CD4-positive, alpha-beta T cell (primary cell): ENCODE measurements around the gene ZNF277. TPM values are rescaled to one million over a fixed set of nuclear protein-coding genes. Genes with fewer than 3 reads are reported as not detected.

Source experiments
- ATAC-seq: fragments of 200-7000 bp; cut with Tn5 transposase; one replicate; pipeline ENCODE4 v1.10.0; 2022; ENCODE audit warnings: mild to moderate bottlenecking; ENCODE audit not compliant: poor library complexity
- CTCF ChIA-PET: fragments of 350-600 bp; sonication (Branson Sonifier 250); formaldehyde crosslinking; loops from one replicate; lab custom pipeline; 2021; ENCODE audit warnings: antibody characterized with exemption, inconsistent platforms; lab: Charles Lee
- POLR2A ChIA-PET: fragments of 350-600 bp; sonication (Branson Sonifier 250); formaldehyde crosslinking; loops from one replicate; lab custom pipeline; 2021; ENCODE audit warnings: antibody characterized with exemption, inconsistent platforms; lab: Charles Lee
- DNase-seq, 14 experiments: peaks; one replicate each; pipeline ENCODE4 v3.0.0-alpha.2; 2013 to 2020; ENCODE audit warnings: mixed read lengths in 2 of 14
- H3K27ac ChIP-seq, 2 donors: one replicate each; pipeline versions ENCODE4 v1.5.1 to v1.7.0; 2013; ENCODE audit warnings: low read length in 2 of 2, low read depth in 1 of 2, mild to moderate bottlenecking in 1 of 2
- H3K27me3 ChIP-seq, 2 experiments: 1 replicate in 1 of 2; 2 replicates in 1 of 2; pipeline versions ENCODE4 v1.6.1 to v1.7.0; 2013; ENCODE audit warnings: low read length in 2 of 2, control low read depth in 1 of 2, mild to moderate bottlenecking in 1 of 2, moderate library complexity in 1 of 2; ENCODE audit not compliant: insufficient read depth in 2 of 2, control insufficient read depth in 1 of 2
- H3K36me3 ChIP-seq: one replicate; pipeline ENCODE4 v1.6.1; 2013; ENCODE audit warnings: low read length, control low read depth; ENCODE audit not compliant: insufficient read depth
- H3K4me1 ChIP-seq: one replicate; pipeline ENCODE4 v1.6.1; 2013; ENCODE audit warnings: low read length, control low read depth; ENCODE audit not compliant: insufficient read depth
- H3K4me3 ChIP-seq: one replicate; pipeline ENCODE4 v1.5.1; 2013; ENCODE audit warnings: mild to moderate bottlenecking, low read length, moderate library complexity
- H3K9me3 ChIP-seq, 2 experiments: 1 replicate in 1 of 2; 2 replicates in 1 of 2; pipeline versions ENCODE4 v1.6.1 to v1.7.0; 2013; ENCODE audit warnings: low read length in 2 of 2, mild to moderate bottlenecking in 2 of 2, control low read depth in 1 of 2, moderate library complexity in 1 of 2; ENCODE audit not compliant: control insufficient read depth in 1 of 2, insufficient read depth in 1 of 2
- H3K27ac Mint-ChIP-seq: one replicate; pipeline ENCODE4 v1.8.0; 2020; ENCODE audit warnings: mixed read lengths
- H3K27me3 Mint-ChIP-seq: one replicate; pipeline ENCODE4 v1.8.0; 2021; ENCODE audit warnings: mixed read lengths
- H3K36me3 Mint-ChIP-seq: one replicate; pipeline ENCODE4 v1.8.0; 2021; ENCODE audit warnings: low read depth, mixed read lengths
- H3K4me1 Mint-ChIP-seq: one replicate; pipeline ENCODE4 v1.8.0; 2021; ENCODE audit warnings: low read depth, mixed read lengths
- H3K4me3 Mint-ChIP-seq: one replicate; pipeline ENCODE4 v1.8.0; 2020; ENCODE audit warnings: mild to moderate bottlenecking, mixed read lengths
- H3K9me3 Mint-ChIP-seq: one replicate; pipeline ENCODE4 v1.8.0; 2020; ENCODE audit warnings: mixed read lengths
- intact Hi-C, 2 experiments: fragments of 100-400 bp; cut with DNase I in 1 of 2; cut with micrococcal nuclease in 1 of 2; formaldehyde crosslinking; loops; one replicate each; pipeline versions ENCODE4 v1.15.1 to v1.9.0; 2023 to 2025; cut with DNase I, micrococcal nuclease
- total RNA-seq, 174 experiments: library from RNA in 2 of 174; stranded (reverse) in 2 of 174; gene quantifications; one replicate each; pipeline ENCODE4 v1.2.3 and lab custom pipeline; 2021 to 2026
- TF ChIP-seq, protein P1 (sequence below): fragments of 200-600 bp; IDR thresholded peaks from one replicate; pipeline ENCODE4 v1.8.0; 2022; ENCODE audit warnings: antibody characterized with exemption, mild to moderate bottlenecking

Gene ZNF277
- total RNA-seq, 2 experiments from 2014 or later: 21.6 to 22.5 TPM

DNA sequence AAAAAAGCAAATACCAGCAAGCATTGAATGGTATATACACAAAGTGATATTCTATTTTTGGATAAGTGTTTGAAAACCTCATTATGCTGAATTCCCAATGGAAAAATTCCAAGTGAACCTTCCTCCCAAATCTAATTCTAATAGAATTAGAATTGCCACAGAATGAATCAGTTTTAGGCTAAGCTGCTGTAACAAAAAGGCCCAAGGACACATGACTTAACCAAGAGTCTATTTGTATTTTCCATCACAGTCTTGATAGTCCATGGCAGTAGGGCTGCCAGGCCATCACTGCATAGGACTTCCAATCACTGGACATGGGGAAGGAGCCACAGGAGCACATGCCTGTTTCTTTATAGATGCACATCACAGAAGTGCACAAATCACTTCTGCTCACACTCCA is 152.6 kb downstream of the ZNF277 start:
- TF ChIP-seq, protein P1, sequence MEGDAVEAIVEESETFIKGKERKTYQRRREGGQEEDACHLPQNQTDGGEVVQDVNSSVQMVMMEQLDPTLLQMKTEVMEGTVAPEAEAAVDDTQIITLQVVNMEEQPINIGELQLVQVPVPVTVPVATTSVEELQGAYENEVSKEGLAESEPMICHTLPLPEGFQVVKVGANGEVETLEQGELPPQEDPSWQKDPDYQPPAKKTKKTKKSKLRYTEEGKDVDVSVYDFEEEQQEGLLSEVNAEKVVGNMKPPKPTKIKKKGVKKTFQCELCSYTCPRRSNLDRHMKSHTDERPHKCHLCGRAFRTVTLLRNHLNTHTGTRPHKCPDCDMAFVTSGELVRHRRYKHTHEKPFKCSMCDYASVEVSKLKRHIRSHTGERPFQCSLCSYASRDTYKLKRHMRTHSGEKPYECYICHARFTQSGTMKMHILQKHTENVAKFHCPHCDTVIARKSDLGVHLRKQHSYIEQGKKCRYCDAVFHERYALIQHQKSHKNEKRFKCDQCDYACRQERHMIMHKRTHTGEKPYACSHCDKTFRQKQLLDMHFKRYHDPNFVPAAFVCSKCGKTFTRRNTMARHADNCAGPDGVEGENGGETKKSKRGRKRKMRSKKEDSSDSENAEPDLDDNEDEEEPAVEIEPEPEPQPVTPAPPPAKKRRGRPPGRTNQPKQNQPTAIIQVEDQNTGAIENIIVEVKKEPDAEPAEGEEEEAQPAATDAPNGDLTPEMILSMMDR: no peak
- POLR2A ChIA-PET: no interaction called here
- Mint-ChIP-seq H3K27me3 (peaks cover 40% of the 10 kb centered on the region), H3K36me3 (no peaks in the 10 kb centered on the region), H3K9me3 (no peaks in the 10 kb centered on the region), H3K27ac (no peak overlapping the region), H3K4me3 (no peak overlapping the region), H3K4me1 (no peaks in the 10 kb centered on the region)
- Histone ChIP-seq H3K27ac (no peak overlapping the region), H3K4me1 (no peaks in the 10 kb centered on the region), H3K4me3 (no peak overlapping the region), H3K9me3 (no peaks in the 10 kb centered on the region), H3K27me3 (peaks cover 2 to 10% of the 10 kb centered on the region in 2 experiments), H3K36me3 (no peaks in the 10 kb centered on the region)
- DNase-seq: no peak
- intact Hi-C loops: no loop called here
- ATAC-seq: no peak
- CTCF ChIA-PET: no interaction called here

DNA sequence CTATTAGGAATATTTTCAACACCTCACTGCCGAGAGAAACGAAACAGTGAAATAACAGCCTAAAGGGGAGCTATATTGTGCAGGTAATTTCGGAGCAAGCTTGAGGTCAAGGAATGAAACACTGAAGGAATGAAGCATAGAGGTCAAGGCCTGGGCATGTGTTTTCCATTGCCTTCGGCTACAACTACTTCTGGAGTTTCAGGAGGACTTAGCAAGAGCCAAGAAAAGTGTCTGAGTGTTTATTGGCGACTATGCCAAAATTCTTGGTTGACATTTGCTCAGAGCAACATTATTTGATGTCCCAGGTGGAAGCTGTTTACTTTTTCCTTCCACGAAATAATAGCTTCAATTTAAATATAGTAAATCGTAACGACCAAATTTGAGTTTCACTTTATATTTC is 154.2 kb downstream of the ZNF277 start:
- H3K27me3 ChIP-seq: peaks cover 2 to 10% of the 10 kb centered on the region in 2 experiments
- H3K36me3 Mint-ChIP-seq: no peaks in the 10 kb centered on the region
- TF ChIP-seq, protein P1: no peak
- no peaks in the 10 kb centered on the region for H3K4me1 Mint-ChIP-seq
- CTCF ChIA-PET: no interaction called here
- ATAC-seq (no peak), DNase-seq (no peak)
- no peak overlapping the region for H3K4me3 Mint-ChIP-seq
- H3K4me3 ChIP-seq: no peak overlapping the region
- no peaks in the 10 kb centered on the region for H3K4me1 ChIP-seq
- peaks cover 28% of the 10 kb centered on the region for H3K27me3 Mint-ChIP-seq
- H3K27ac ChIP-seq: no peak overlapping the region
- no peaks in the 10 kb centered on the region for H3K9me3 ChIP-seq
- intact Hi-C loops: no loop called here
- no peaks in the 10 kb centered on the region for H3K36me3 ChIP-seq
- H3K27ac Mint-ChIP-seq: no peak overlapping the region
- POLR2A ChIA-PET: interaction anchor here (0.6 kb wide), 1 partner anchor 125 kb away, joined by 3 read pairs; no protein-coding TSS in a partner anchor
- no peaks in the 10 kb centered on the region for H3K9me3 Mint-ChIP-seq

DNA sequence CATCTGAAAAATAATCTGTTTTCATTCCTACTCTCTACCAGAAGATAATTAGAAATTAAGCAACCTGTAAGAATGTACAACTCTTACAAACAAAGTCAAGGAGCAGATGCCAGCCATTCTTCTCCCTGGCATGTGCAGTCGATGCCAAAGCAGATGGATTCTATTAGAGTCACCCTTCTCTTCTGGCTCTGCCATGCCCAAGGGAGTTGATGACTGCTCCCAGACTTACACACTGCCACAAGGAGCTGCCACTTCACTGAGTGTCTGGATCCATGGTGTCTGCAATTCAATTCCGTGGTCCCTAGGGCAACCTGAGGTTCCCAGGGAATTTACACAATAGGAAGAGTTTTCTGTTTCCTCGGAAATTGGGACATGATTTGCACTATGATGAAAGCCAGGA is 154.7 kb downstream of the ZNF277 start:
- ChIA-PET POLR2A (no interaction called here), CTCF (no interaction called here)
- Histone ChIP-seq H3K4me1 (no peaks in the 10 kb centered on the region), H3K27me3 (peaks cover 2 to 10% of the 10 kb centered on the region in 2 experiments), H3K9me3 (no peaks in the 10 kb centered on the region), H3K4me3 (no peak overlapping the region), H3K36me3 (no peaks in the 10 kb centered on the region), H3K27ac (no peak overlapping the region)
- H3K36me3 Mint-ChIP-seq: no peaks in the 10 kb centered on the region
- TF ChIP-seq, protein P1: no peak
- H3K4me1 Mint-ChIP-seq: no peaks in the 10 kb centered on the region
- no peak overlapping the region for H3K27ac Mint-ChIP-seq
- ATAC-seq (no peak), DNase-seq (no peak)
- H3K27me3 Mint-ChIP-seq: peaks cover 26% of the 10 kb centered on the region
- no peaks in the 10 kb centered on the region for H3K9me3 Mint-ChIP-seq
- H3K4me3 Mint-ChIP-seq: no peak overlapping the region
- intact Hi-C loops: no loop called here
